Activated T-cell treated with anti-CD3 and anti-CD28 coated beads, Interleukin-2, amount 50 U/mL, for 72 hours (primary cell): ENCODE results near the gene RFK. TPM values are rescaled to one million over a fixed set of nuclear protein-coding genes. Genes with fewer than 3 reads are reported as not detected.
"Not testable (repeated sequence)": the region's sequence is repeated elsewhere in the genome, so short reads cannot be mapped to it uniquely, and the experiment has no call there.

Experiments
- ATAC-seq, 2 donors: fragments of 150-1000 bp; cut with Tn5 transposase; replicated peaks in 1 of 2; 2 replicates each; pipeline ENCODE4 v1.10.0; 2021; ENCODE audit warnings: moderate library complexity in 2 of 2, mild to moderate bottlenecking in 1 of 2
- DNase-seq, 2 donors: peaks; one replicate each; pipeline ENCODE4 v3.0.0; 2021 to 2022; ENCODE audit warnings: mixed read lengths in 1 of 2
- H3K27ac Mint-ChIP-seq: one replicate; pipeline ENCODE4 v1.8.0; 2022; ENCODE audit warnings: mild to moderate bottlenecking, moderate library complexity, mixed read lengths
- H3K27me3 Mint-ChIP-seq: one replicate; pipeline ENCODE4 v1.8.0; 2022; ENCODE audit warnings: low read depth, mixed read lengths
- H3K36me3 Mint-ChIP-seq, 2 donors: one replicate each; pipeline ENCODE4 v1.8.0; 2022; ENCODE audit warnings: mixed read lengths in 2 of 2, mild to moderate bottlenecking in 1 of 2; ENCODE audit not compliant: insufficient read depth in 2 of 2
- H3K4me1 Mint-ChIP-seq: one replicate; pipeline ENCODE4 v1.8.0; 2022; ENCODE audit warnings: low read depth, mixed read lengths
- H3K4me3 Mint-ChIP-seq, 2 donors: one replicate each; pipeline ENCODE4 v1.8.0; 2022; ENCODE audit warnings: mild to moderate bottlenecking in 2 of 2, mixed read lengths in 2 of 2, moderate library complexity in 2 of 2
- H3K9me3 Mint-ChIP-seq, 2 donors: one replicate each; pipeline ENCODE4 v1.8.0; 2022; ENCODE audit warnings: mixed read lengths in 2 of 2
- total RNA-seq, 2 donors: library from RNA; stranded (reverse); gene quantifications; one replicate each; pipeline ENCODE4 v1.2.3, GENCODE V29; 2022

Gene RFK
- total RNA-seq, 2 donors from 2014 or later, result 6.8 to 9.6 TPM

GRCh38 chr9:76373784-76374474 lies 20.3 kb downstream of the RFK start:
- Mint-ChIP-seq H3K9me3 (peaks cover 0 to 3% of the 10 kb centered on the region in 2 donors), H3K4me1 (no peaks in the 10 kb centered on the region)

GRCh38 chr9:76373173-76373783 lies 20.9 kb downstream of the RFK start:
- Mint-ChIP-seq H3K27me3 (no peaks in the 10 kb centered on the region), H3K27ac (no peak overlapping the region), H3K4me1 (no peaks in the 10 kb centered on the region), H3K36me3 (no peaks in the 10 kb centered on the region), H3K4me3 (no peak overlapping the region), H3K9me3 (peaks cover 0 to 3% of the 10 kb centered on the region in 2 donors)
- DNase-seq (no peak), ATAC-seq (no peak)

More at GRCh38 chr9:76373784-76374474, 20.3 kb downstream of the RFK start:
- Mint-ChIP-seq H3K4me3 (no peak overlapping the region), H3K27ac (no peak overlapping the region), H3K36me3 (no peaks in the 10 kb centered on the region), H3K27me3 (no peaks in the 10 kb centered on the region)
- ATAC-seq (no peak), DNase-seq (no peak)

DNA sequence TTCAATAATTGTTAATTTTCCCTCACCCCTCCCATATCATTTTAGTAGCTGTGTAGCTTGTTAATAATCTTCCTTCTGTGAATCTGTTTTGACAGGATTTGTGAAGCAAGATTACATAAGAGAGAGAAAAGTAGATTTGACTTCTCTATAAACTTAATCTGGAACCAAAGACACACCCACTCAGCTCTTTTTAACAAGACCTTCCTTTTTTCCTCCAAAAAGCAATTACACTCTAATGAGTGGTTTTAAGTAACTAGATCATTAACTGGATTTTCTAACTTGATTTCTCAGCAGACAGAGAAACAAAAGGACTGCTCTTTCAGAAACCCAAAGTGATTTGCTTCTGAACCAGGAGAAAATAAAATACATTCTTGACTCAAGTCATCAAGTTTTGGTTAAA lies 21.9 kb downstream of the RFK start:
- Mint-ChIP-seq H3K4me3 (no peak overlapping the region), H3K27me3 (no peaks in the 10 kb centered on the region), H3K4me1 (no peaks in the 10 kb centered on the region), H3K27ac (no peak overlapping the region), H3K36me3 (no peaks in the 10 kb centered on the region), H3K9me3 (peaks cover 0 to 3% of the 10 kb centered on the region in 2 donors)
- no peak for DNase-seq
- ATAC-seq, result no peak

DNA sequence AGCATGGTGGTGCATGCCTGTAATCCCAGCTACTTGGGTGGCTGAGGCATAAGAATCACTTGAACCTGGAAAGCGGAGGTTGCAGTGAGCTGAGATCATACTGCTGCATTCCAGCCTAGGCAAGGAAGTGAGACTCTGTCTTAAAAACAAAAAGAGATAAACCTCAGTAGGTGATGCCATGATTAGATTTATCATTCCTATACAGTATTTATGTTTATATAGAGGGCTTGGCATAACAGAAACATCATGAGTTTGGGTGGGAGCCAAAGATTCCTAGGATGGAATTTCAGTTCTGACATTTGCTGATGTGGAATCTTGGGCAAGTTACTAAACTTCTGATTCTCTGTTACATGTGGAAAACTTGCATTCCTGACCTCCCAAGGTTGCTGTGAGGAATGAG lies 22.3 kb downstream of the RFK start:
- H3K36me3 Mint-ChIP-seq, result no peaks in the 10 kb centered on the region
- DNase-seq (no peak), ATAC-seq (no peak)
- no peak overlapping the region for H3K27ac Mint-ChIP-seq
- H3K27me3 Mint-ChIP-seq, result no peaks in the 10 kb centered on the region
- H3K4me1 Mint-ChIP-seq, result no peaks in the 10 kb centered on the region
- H3K9me3 Mint-ChIP-seq, result peaks cover 0 to 3% of the 10 kb centered on the region in 2 donors
- no peak overlapping the region for H3K4me3 Mint-ChIP-seq

- H3K36me3 Mint-ChIP-seq, result no peaks in the 10 kb centered on the region
These were observed 23.7 kb downstream of the RFK start for GRCh38 chr9:76370396-76371023.

DNA sequence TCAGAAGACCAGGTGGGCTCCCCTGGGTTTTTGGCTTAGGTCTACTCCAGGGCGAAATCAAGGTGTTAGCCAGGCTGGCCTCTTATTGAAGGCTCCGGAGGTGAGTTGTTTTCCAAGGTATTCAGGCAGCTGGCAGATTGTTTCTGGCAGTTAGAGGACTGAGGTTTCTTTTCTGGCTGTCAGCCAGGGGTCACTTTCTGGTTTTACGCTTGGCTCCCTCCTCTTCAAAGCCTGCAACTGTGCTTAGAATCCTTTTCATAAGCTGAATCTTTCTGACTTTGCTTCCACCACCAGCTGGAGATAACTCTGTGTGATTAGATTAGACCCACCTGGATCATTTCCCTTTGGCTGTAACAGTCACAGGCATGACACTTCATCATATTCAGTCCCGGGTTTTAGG lies 24.6 kb downstream of the RFK start:
- Mint-ChIP-seq H3K36me3 (no peaks in the 10 kb centered on the region), H3K4me3 (no peak overlapping the region), H3K27me3 (no peaks in the 10 kb centered on the region), H3K27ac (no peak overlapping the region), H3K4me1 (no peaks in the 10 kb centered on the region), H3K9me3 (no peaks in the 10 kb centered on the region)
- DNase-seq (no peak), ATAC-seq (no peak)

More at GRCh38 chr9:76370396-76371023, 23.7 kb downstream of the RFK start:
- no peaks in the 10 kb centered on the region for H3K4me1 Mint-ChIP-seq
- H3K4me3 Mint-ChIP-seq, result no peak overlapping the region
- no peak overlapping the region for H3K27ac Mint-ChIP-seq
- peaks cover 0 to 3% of the 10 kb centered on the region in 2 donors for H3K9me3 Mint-ChIP-seq
- ATAC-seq (no peak), DNase-seq (no peak)
- no peaks in the 10 kb centered on the region for H3K27me3 Mint-ChIP-seq

- H3K9me3 Mint-ChIP-seq, result no peaks in the 10 kb centered on the region
- no peaks in the 10 kb centered on the region for H3K36me3 Mint-ChIP-seq
- no peak overlapping the region for H3K27ac Mint-ChIP-seq
- no peaks in the 10 kb centered on the region for H3K4me1 Mint-ChIP-seq
- ATAC-seq (no peak), DNase-seq (no peak)
- no peak overlapping the region for H3K4me3 Mint-ChIP-seq
- peaks cover 7% of the 10 kb centered on the region for H3K27me3 Mint-ChIP-seq
These were observed 28.0 kb downstream of the RFK start for GRCh38 chr9:76366275-76366674.

GRCh38 chr9:76365028-76365427 lies 29.2 kb downstream of the RFK start:
- Mint-ChIP-seq H3K4me3 (no peak overlapping the region), H3K4me1 (no peaks in the 10 kb centered on the region), H3K36me3 (no peaks in the 10 kb centered on the region), H3K27ac (no peak overlapping the region), H3K9me3 (no peaks in the 10 kb centered on the region), H3K27me3 (peaks cover 7% of the 10 kb centered on the region)
- no peak for ATAC-seq
- DNase-seq, result no peak

DNA sequence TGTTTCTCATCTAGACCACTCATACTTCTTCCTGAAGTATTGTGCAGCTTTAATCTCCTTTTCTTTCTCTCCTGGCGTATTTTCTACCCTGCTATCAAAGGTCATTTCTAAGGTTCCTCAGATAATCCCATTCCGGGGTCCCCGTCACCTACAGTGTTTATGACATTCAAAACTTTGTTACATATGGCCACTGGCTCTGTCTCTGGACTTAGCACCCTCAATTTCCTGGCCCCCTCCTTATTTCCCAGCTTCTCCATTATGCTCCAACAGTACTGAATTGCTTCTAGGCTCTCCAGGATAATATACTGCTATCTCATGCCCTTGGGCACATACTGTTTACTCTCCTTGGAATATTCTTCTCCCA lies 31.2 kb downstream of the RFK start:
- no peaks in the 10 kb centered on the region for H3K36me3 Mint-ChIP-seq
- ATAC-seq (no peak), DNase-seq (no peak)
- H3K27me3 Mint-ChIP-seq, result peaks cover 14% of the 10 kb centered on the region
- no peak overlapping the region for H3K4me3 Mint-ChIP-seq
- no peak overlapping the region for H3K27ac Mint-ChIP-seq
- no peaks in the 10 kb centered on the region for H3K9me3 Mint-ChIP-seq
- no peaks in the 10 kb centered on the region for H3K4me1 Mint-ChIP-seq

DNA sequence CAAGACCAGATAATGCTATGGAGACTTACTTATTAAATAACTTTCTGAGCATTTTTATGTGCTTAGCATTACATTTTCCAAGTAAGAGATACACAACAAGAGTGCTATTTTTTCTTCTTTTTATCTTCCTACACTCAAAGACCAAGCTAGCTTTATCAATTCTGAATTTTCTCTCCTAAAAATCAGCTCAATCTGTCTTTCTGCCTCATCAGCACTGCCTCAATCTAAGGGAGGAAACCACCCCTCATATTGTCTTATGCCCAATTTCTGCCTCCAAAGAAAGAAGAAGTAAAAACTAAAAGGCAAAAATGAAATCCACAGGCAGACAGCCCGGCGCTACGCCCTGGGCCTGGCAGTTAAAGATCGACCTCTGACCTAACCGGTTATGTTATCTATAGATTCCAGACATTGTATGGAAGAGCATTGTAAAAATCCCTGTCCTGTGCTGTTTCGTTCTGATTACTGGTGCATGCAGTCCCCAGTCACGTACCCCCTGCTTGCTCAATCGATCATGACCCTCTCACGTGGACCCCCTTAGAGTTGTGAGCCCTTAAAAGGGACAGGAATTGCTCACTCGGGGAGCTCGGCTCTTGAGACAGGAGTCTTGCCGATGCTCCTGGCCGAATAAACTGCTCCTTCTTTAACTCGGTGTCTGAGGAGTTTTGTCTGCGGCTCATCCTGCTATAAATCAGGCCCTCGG lies 31.7 kb downstream of the RFK start:
- H3K27me3 Mint-ChIP-seq, result peaks cover 14% of the 10 kb centered on the region
- not testable (repeated sequence) for DNase-seq, H3K27ac Mint-ChIP-seq, ATAC-seq, H3K4me1 Mint-ChIP-seq, H3K36me3 Mint-ChIP-seq, H3K4me3 Mint-ChIP-seq, H3K9me3 Mint-ChIP-seq

- Mint-ChIP-seq H3K27me3 (peaks cover 14% of the 10 kb centered on the region), H3K9me3 (no peaks in the 10 kb centered on the region), H3K36me3 (no peaks in the 10 kb centered on the region), H3K4me1 (no peaks in the 10 kb centered on the region), H3K27ac (no peak overlapping the region), H3K4me3 (no peak overlapping the region)
- DNase-seq (no peak), ATAC-seq (no peak)
These were observed 34.5 kb downstream of the RFK start for GRCh38 chr9:76359766-76360165.

- Mint-ChIP-seq H3K4me1 (no peaks in the 10 kb centered on the region), H3K36me3 (no peaks in the 10 kb centered on the region), H3K4me3 (no peak overlapping the region), H3K27me3 (peaks cover 14% of the 10 kb centered on the region), H3K9me3 (no peaks in the 10 kb centered on the region), H3K27ac (no peak overlapping the region)
- DNase-seq, result no peak
- ATAC-seq, result no peak
These were observed 34.9 kb downstream of the RFK start for GRCh38 chr9:76359365-76359764.

GRCh38 chr9:76358628-76359280 lies 35.5 kb downstream of the RFK start:
- Mint-ChIP-seq H3K27ac (no peak overlapping the region), H3K9me3 (no peaks in the 10 kb centered on the region), H3K4me3 (no peak overlapping the region), H3K27me3 (peaks cover 14% of the 10 kb centered on the region), H3K4me1 (no peaks in the 10 kb centered on the region), H3K36me3 (no peaks in the 10 kb centered on the region)
- DNase-seq (no peak), ATAC-seq (no peak)
